GM18505 (cell line): ENCODE results near the gene ESRRA.

Source experiments
- ATAC-seq: cut with Tn5 transposase; IDR thresholded peaks from one replicate; pipeline ENCODE4 v1.9.1; 2021; ENCODE audit not compliant: unreplicated experiment
- POLR2A ChIP-seq: IDR thresholded peaks from 4 replicates; pipeline ENCODE4 v1.6.1; 2011; ENCODE audit warnings: borderline replicate concordance; ENCODE audit not compliant: insufficient read depth, insufficient read length; ENCODE audit errors: extremely low read depth

ESRRA gene

GRCh38 chr11:64267207-64267945 lies 37.9 kb upstream of the ESRRA start:
- no peak for ATAC-seq
- no peak for TF ChIP-seq POLR2A

GRCh38 chr11:64268025-64268892 lies 37.1 kb upstream of the ESRRA start:
- TF ChIP-seq POLR2A = no peak
- ATAC-seq = no peak

- no peak for TF ChIP-seq POLR2A
- ATAC-seq = peak; percentile 4
Observed at GRCh38 chr11:64268893-64269539, 36.3 kb upstream of the ESRRA start.

- peak; percentile 54 for ATAC-seq
- TF ChIP-seq POLR2A = peak; percentile 80
Observed at GRCh38 chr11:64269540-64270220, 35.6 kb upstream of the ESRRA start.

- no peak for ATAC-seq
- no peak for TF ChIP-seq POLR2A
Observed at GRCh38 chr11:64275031-64275800, 30.1 kb upstream of the ESRRA start.

GRCh38 chr11:64275841-64276240 lies 29.5 kb upstream of the ESRRA start:
- ATAC-seq = no peak
- TF ChIP-seq POLR2A = no peak

GRCh38 chr11:64276653-64277431 lies 28.5 kb upstream of the ESRRA start:
- TF ChIP-seq POLR2A = no peak
- ATAC-seq = no peak

GRCh38 chr11:64278576-64279190 lies 26.6 kb upstream of the ESRRA start:
- no peak for ATAC-seq

GRCh38 chr11:64281957-64282770 lies 23.2 kb upstream of the ESRRA start:
- ATAC-seq = no peak
- no peak for TF ChIP-seq POLR2A

More at GRCh38 chr11:64278576-64279190, 26.6 kb upstream of the ESRRA start:
- no peak for TF ChIP-seq POLR2A

GRCh38 chr11:64283092-64283491 lies 22.2 kb upstream of the ESRRA start:
- no peak for TF ChIP-seq POLR2A
- ATAC-seq = no peak
